Measurements from ENCODE around the gene RAB38.

The RAB38 gene

GRCh38 chr11:88171982-88172381 lies 3.3 kb downstream of the RAB38 start:
- H3K9ac ChIP-seq (ENCODE audit: low read length): no peak overlapping the region
- DNase-seq: peak; percentile 70 to 83
- no peaks in the 10 kb centered on the region for H3K27me3 ChIP-seq (ENCODE audit: insufficient read depth, low read length)
- H3K4me2 ChIP-seq (ENCODE audit: low read length): no peak overlapping the region
- H4K8ac ChIP-seq (ENCODE audit: low read depth, low read length): no peak overlapping the region
- no peaks in the 10 kb centered on the region for H3K36me3 ChIP-seq (ENCODE audit: control insufficient read depth in 1 of 2, insufficient read depth in 2 of 2, low read length in 2 of 2)
- H3K23ac ChIP-seq (ENCODE audit: low read length): no peak overlapping the region
- no peaks in the 10 kb centered on the region for H3K79me1 ChIP-seq (ENCODE audit: low read length)
- H3K18ac ChIP-seq (ENCODE audit: low read length): no peak overlapping the region
- H2BK5ac ChIP-seq (ENCODE audit: low read depth, low read length, poor library complexity): no peak overlapping the region
- no CpG with 5 or more reads among the region's 2 CpGs for WGBS (ENCODE audit: extremely low coverage, insufficient coverage, insufficient read length)
- H2BK12ac ChIP-seq (ENCODE audit: low read length): no peak overlapping the region
- H2AFZ ChIP-seq (ENCODE audit: insufficient read depth, low read length, poor library complexity): no peak overlapping the region
- H2AK5ac ChIP-seq (ENCODE audit: low read length): no peak overlapping the region
- H3K4me1 ChIP-seq (ENCODE audit: control insufficient read depth in 1 of 2, insufficient read depth in 2 of 2, low read length in 2 of 2): peaks cover 6 to 12% of the 10 kb centered on the region in 2 experiments
- no peak overlapping the region for H3K4ac ChIP-seq (ENCODE audit: low read depth, low read length)
- H3K27ac ChIP-seq (ENCODE audit: low read depth, low read length): no peak overlapping the region
- H3K4me3 ChIP-seq (ENCODE audit: low read depth, low read length): no peak overlapping the region
- no peaks in the 10 kb centered on the region for H3K79me2 ChIP-seq (ENCODE audit: control insufficient read depth, insufficient read depth, low read length, poor library complexity)
- no peak overlapping the region for H4K12ac ChIP-seq (ENCODE audit: low read depth, low read length)
- no peak overlapping the region for H3K14ac ChIP-seq (ENCODE audit: low read length)
- H4K91ac ChIP-seq (ENCODE audit: low read depth, low read length): no peak overlapping the region
- H3K9me3 ChIP-seq (ENCODE audit: insufficient read depth, low read depth, low read length): no peaks in the 10 kb centered on the region
- no peak overlapping the region for H2BK120ac ChIP-seq (ENCODE audit: insufficient read depth, low read length, poor library complexity)

DNA sequence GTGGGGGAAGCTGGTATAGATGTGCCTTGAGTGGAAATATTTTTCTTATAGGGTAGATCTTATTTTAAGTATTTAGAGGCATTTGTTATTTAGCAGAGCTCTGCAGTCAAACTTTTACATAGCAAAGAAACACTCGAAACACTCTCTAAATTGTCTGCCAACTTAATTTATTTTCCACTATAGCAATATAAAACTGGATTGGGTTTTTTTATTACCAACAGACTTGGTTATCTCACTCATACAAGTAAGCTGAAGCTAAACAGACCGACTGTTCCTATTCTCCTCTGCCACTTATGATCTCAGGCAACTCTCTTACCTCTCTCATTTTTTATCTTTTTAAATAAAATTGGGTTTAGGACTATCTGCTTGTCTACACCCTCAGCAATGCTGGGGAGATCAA lies 4.6 kb downstream of the RAB38 start:
- Histone ChIP-seq H3K18ac (ENCODE audit: low read length) (no peak overlapping the region), H3K79me2 (ENCODE audit: control insufficient read depth, insufficient read depth, low read length, poor library complexity) (no peaks in the 10 kb centered on the region), H4K8ac (ENCODE audit: low read depth, low read length) (no peak overlapping the region), H3K4me1 (ENCODE audit: control insufficient read depth in 1 of 2, insufficient read depth in 2 of 2, low read length in 2 of 2) (peaks cover 6 to 10% of the 10 kb centered on the region in 2 experiments), H3K4ac (ENCODE audit: low read depth, low read length) (no peak overlapping the region), H2AFZ (ENCODE audit: insufficient read depth, low read length, poor library complexity) (no peak overlapping the region), H3K4me2 (ENCODE audit: low read length) (no peak overlapping the region), H3K4me3 (ENCODE audit: low read depth, low read length) (no peak overlapping the region), H3K23ac (ENCODE audit: low read length) (no peak overlapping the region), H2AK5ac (ENCODE audit: low read length) (no peak overlapping the region), H3K9ac (ENCODE audit: low read length) (no peak overlapping the region), H3K27ac (ENCODE audit: low read depth, low read length) (no peak overlapping the region), H3K9me3 (ENCODE audit: insufficient read depth, low read depth, low read length) (no peaks in the 10 kb centered on the region), H2BK5ac (ENCODE audit: low read depth, low read length, poor library complexity) (no peak overlapping the region), H3K14ac (ENCODE audit: low read length) (no peak overlapping the region), H3K79me1 (ENCODE audit: low read length) (no peaks in the 10 kb centered on the region), H3K27me3 (ENCODE audit: insufficient read depth, low read length) (no peaks in the 10 kb centered on the region), H3K36me3 (ENCODE audit: control insufficient read depth in 1 of 2, insufficient read depth in 2 of 2, low read length in 2 of 2) (no peaks in the 10 kb centered on the region), H4K91ac (ENCODE audit: low read depth, low read length) (no peak overlapping the region), H4K12ac (ENCODE audit: low read depth, low read length) (no peak overlapping the region), H2BK12ac (ENCODE audit: low read length) (no peak overlapping the region), H2BK120ac (ENCODE audit: insufficient read depth, low read length, poor library complexity) (no peak overlapping the region)
- DNase-seq: no peak
- no CpG with 5 or more reads among the region's 2 CpGs for WGBS (ENCODE audit: extremely low coverage, insufficient coverage, insufficient read length)

GRCh38 chr11:88169881-88170280 lies 5.4 kb downstream of the RAB38 start:
- H3K79me2 ChIP-seq (ENCODE audit: control insufficient read depth, insufficient read depth, low read length, poor library complexity): no peaks in the 10 kb centered on the region
- H2AFZ ChIP-seq (ENCODE audit: insufficient read depth, low read length, poor library complexity): no peak overlapping the region
- H3K18ac ChIP-seq (ENCODE audit: low read length): no peak overlapping the region
- no peak overlapping the region for H4K91ac ChIP-seq (ENCODE audit: low read depth, low read length)
- no peak overlapping the region for H2AK5ac ChIP-seq (ENCODE audit: low read length)
- H3K9me3 ChIP-seq (ENCODE audit: insufficient read depth, low read depth, low read length): no peaks in the 10 kb centered on the region
- H3K9ac ChIP-seq (ENCODE audit: low read length): no peak overlapping the region
- peaks cover 6% of the 10 kb centered on the region in 2 experiments for H3K4me1 ChIP-seq (ENCODE audit: control insufficient read depth in 1 of 2, insufficient read depth in 2 of 2, low read length in 2 of 2)
- H3K14ac ChIP-seq (ENCODE audit: low read length): no peak overlapping the region
- no peak overlapping the region for H4K8ac ChIP-seq (ENCODE audit: low read depth, low read length)
- no peaks in the 10 kb centered on the region for H3K27me3 ChIP-seq (ENCODE audit: insufficient read depth, low read length)
- no peak overlapping the region for H4K12ac ChIP-seq (ENCODE audit: low read depth, low read length)
- H3K27ac ChIP-seq (ENCODE audit: low read depth, low read length): no peak overlapping the region
- DNase-seq: peak; percentile 19 to 72
- H3K4ac ChIP-seq (ENCODE audit: low read depth, low read length): no peak overlapping the region
- no CpG with 5 or more reads among the region's 4 CpGs for WGBS (ENCODE audit: extremely low coverage, insufficient coverage, insufficient read length)
- no peak overlapping the region for H3K4me3 ChIP-seq (ENCODE audit: low read depth, low read length)
- H2BK12ac ChIP-seq (ENCODE audit: low read length): no peak overlapping the region
- H3K79me1 ChIP-seq (ENCODE audit: low read length): no peaks in the 10 kb centered on the region
- no peak overlapping the region for H3K4me2 ChIP-seq (ENCODE audit: low read length)
- no peak overlapping the region for H3K23ac ChIP-seq (ENCODE audit: low read length)
- no peak overlapping the region for H2BK5ac ChIP-seq (ENCODE audit: low read depth, low read length, poor library complexity)
- H2BK120ac ChIP-seq (ENCODE audit: insufficient read depth, low read length, poor library complexity): no peak overlapping the region
- no peaks in the 10 kb centered on the region for H3K36me3 ChIP-seq (ENCODE audit: control insufficient read depth in 1 of 2, insufficient read depth in 2 of 2, low read length in 2 of 2)

DNA sequence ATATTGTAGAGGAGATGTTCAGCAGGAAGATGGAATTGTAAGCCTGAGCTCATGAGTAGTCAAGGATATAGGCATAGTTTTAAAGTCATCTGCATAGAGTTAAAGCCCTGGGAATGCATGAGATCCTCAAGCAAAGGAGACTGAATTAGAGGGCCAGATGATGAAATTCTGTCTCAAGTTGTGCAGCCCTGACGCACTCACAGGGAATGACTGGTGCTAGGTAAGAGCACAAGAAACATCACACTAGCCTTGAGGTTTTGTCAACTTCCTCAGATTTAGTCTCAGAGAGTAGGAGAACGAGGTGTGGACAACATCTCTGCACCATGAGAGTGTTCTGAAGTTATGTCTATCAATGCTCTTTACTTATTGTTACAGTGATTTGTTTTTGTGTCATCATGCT lies 5.8 kb downstream of the RAB38 start:
- no CpG with 5 or more reads among the region's 2 CpGs for WGBS (ENCODE audit: extremely low coverage, insufficient coverage, insufficient read length)

More for the DNA sequence above, 5.8 kb downstream of the RAB38 start:
- no peak overlapping the region for H3K27ac ChIP-seq (ENCODE audit: low read depth, low read length)
- H4K91ac ChIP-seq (ENCODE audit: low read depth, low read length): no peak overlapping the region
- peak; percentile 29 to 68 for DNase-seq
- no peak overlapping the region for H3K4me2 ChIP-seq (ENCODE audit: low read length)
- no peak overlapping the region for H2AK5ac ChIP-seq (ENCODE audit: low read length)
- H3K4ac ChIP-seq (ENCODE audit: low read depth, low read length): no peak overlapping the region
- no peak overlapping the region for H3K9ac ChIP-seq (ENCODE audit: low read length)
- no peak overlapping the region for H2BK12ac ChIP-seq (ENCODE audit: low read length)
- no peak overlapping the region for H3K23ac ChIP-seq (ENCODE audit: low read length)
- H3K27me3 ChIP-seq (ENCODE audit: insufficient read depth, low read length): no peaks in the 10 kb centered on the region
- no peaks in the 10 kb centered on the region for H3K9me3 ChIP-seq (ENCODE audit: insufficient read depth, low read depth, low read length)
- H3K4me3 ChIP-seq (ENCODE audit: low read depth, low read length): no peak overlapping the region
- H3K36me3 ChIP-seq (ENCODE audit: control insufficient read depth in 1 of 2, insufficient read depth in 2 of 2, low read length in 2 of 2): no peaks in the 10 kb centered on the region
- no peak overlapping the region for H2AFZ ChIP-seq (ENCODE audit: insufficient read depth, low read length, poor library complexity)
- H3K79me2 ChIP-seq (ENCODE audit: control insufficient read depth, insufficient read depth, low read length, poor library complexity): no peaks in the 10 kb centered on the region
- H3K14ac ChIP-seq (ENCODE audit: low read length): no peak overlapping the region
- H3K18ac ChIP-seq (ENCODE audit: low read length): no peak overlapping the region
- no peak overlapping the region for H4K8ac ChIP-seq (ENCODE audit: low read depth, low read length)
- no peaks in the 10 kb centered on the region for H3K79me1 ChIP-seq (ENCODE audit: low read length)
- peaks cover 6% of the 10 kb centered on the region in 2 experiments for H3K4me1 ChIP-seq (ENCODE audit: control insufficient read depth in 1 of 2, insufficient read depth in 2 of 2, low read length in 2 of 2)
- H2BK5ac ChIP-seq (ENCODE audit: low read depth, low read length, poor library complexity): no peak overlapping the region
- H4K12ac ChIP-seq (ENCODE audit: low read depth, low read length): no peak overlapping the region
- H2BK120ac ChIP-seq (ENCODE audit: insufficient read depth, low read length, poor library complexity): no peak overlapping the region

Data from trophoblast cell (in vitro differentiated cells and primary cell).